H1 (cell line): ENCODE data around the gene RPL3. TPM values are rescaled to one million over a fixed set of nuclear protein-coding genes. Genes with fewer than 3 reads are reported as not detected.
A peak's percentile ranks its signal among the peaks of the same experiment; 100 is the strongest.

ENCODE experiments used
- CTCF ChIA-PET: fragments of 300-600 bp; sonication (Branson Sonifier 250); formaldehyde crosslinking; loops from one replicate; lab custom pipeline; 2021; ENCODE audit not compliant: partially characterized antibody; lab: Charles Lee
- POLR2A ChIA-PET: fragments of 300-600 bp; sonication (Branson Sonifier 250); formaldehyde crosslinking; loops from one replicate; lab custom pipeline; 2021; ENCODE audit warnings: inconsistent platforms; ENCODE audit not compliant: partially characterized antibody; lab: Charles Lee
- DNase-seq, 2 experiments: peaks; one replicate each; pipeline versions ENCODE4 v3.0.0 to v3.0.0-alpha.2; 2010 to 2022; ENCODE audit warnings: low spot score in 2 of 2, low read depth in 1 of 2, mixed read lengths in 1 of 2
- FAIRE-seq: peaks from 2 replicates; lab custom pipeline; 2011; peaks lifted over from hg19 to GRCh38; lab: Jason Lieb, UNC
- H2AFZ ChIP-seq: 2 replicates; pipeline ENCODE4 v1.8.1; 2012; ENCODE audit warnings: low read length, inconsistent platforms
- H2AK5ac ChIP-seq: 2 replicates; pipeline ENCODE4 v1.6.1; 2013; ENCODE audit warnings: low read depth, low read length
- H2BK120ac ChIP-seq: replicated peaks from 2 replicates; pipeline ENCODE3; 2013; ENCODE audit warnings: low read depth, low read length, inconsistent platforms
- H2BK12ac ChIP-seq: 2 replicates; pipeline ENCODE4 v1.6.1; 2013; ENCODE audit warnings: low read depth, low read length
- H2BK15ac ChIP-seq: 2 replicates; pipeline ENCODE4 v1.6.1; 2013; ENCODE audit warnings: low read length
- H2BK20ac ChIP-seq: 2 replicates; pipeline ENCODE4 v1.6.1; 2013; ENCODE audit warnings: low read length
- H2BK5ac ChIP-seq: 2 replicates; pipeline ENCODE4 v1.6.1; 2013; ENCODE audit warnings: low read depth, low read length
- H3K14ac ChIP-seq: 2 replicates; pipeline ENCODE4 v1.6.1; 2013; ENCODE audit warnings: inconsistent platforms; ENCODE audit not compliant: insufficient read length
- H3K18ac ChIP-seq: 2 replicates; pipeline ENCODE4 v1.6.1; 2013; ENCODE audit warnings: low read length; ENCODE audit errors: extremely low read depth
- H3K23ac ChIP-seq: 2 replicates; pipeline ENCODE4 v1.6.1; 2013; ENCODE audit warnings: inconsistent platforms; ENCODE audit not compliant: insufficient read length
- H3K23me2 ChIP-seq: 2 replicates; pipeline ENCODE4 v1.6.1; 2013; ENCODE audit warnings: low read depth, low read length
- H3K27ac ChIP-seq: 2 replicates; pipeline ENCODE4 v1.6.1; 2011; ENCODE audit warnings: low read depth, low read length, inconsistent platforms
- H3K27me3 ChIP-seq, 4 experiments: replicated peaks in 1 of 4; 1 replicate in 1 of 4; 2 replicates in 3 of 4; pipeline versions ENCODE4 v1.6.1 to v1.8.1; 2011 to 2013; ENCODE audit warnings: low read length in 3 of 4, mild to moderate bottlenecking in 3 of 4, inconsistent platforms in 2 of 4, mixed read lengths in 2 of 4, moderate library complexity in 1 of 4; ENCODE audit not compliant: control insufficient read depth in 3 of 4, insufficient read depth in 3 of 4; ENCODE audit errors: extremely low read depth in 1 of 4
- H3K36me3 ChIP-seq, 4 experiments: 2 replicates each; pipeline versions ENCODE4 v1.6.1 to v1.8.1; 2011 to 2013; ENCODE audit warnings: mild to moderate bottlenecking in 4 of 4, low read length in 3 of 4, moderate library complexity in 2 of 4, control low read depth in 1 of 4, inconsistent platforms in 1 of 4; ENCODE audit not compliant: insufficient read depth in 4 of 4, control insufficient read depth in 2 of 4
- H3K4ac ChIP-seq: replicated peaks from 2 replicates; pipeline ENCODE3; 2013; ENCODE audit warnings: low read length, low read depth, mixed read lengths, inconsistent platforms; ENCODE audit not compliant: insufficient read length
- H3K4me1 ChIP-seq, 4 experiments: replicated peaks in 1 of 4; 1 replicate in 1 of 4; 2 replicates in 3 of 4; pipeline versions ENCODE4 v1.6.1 to v1.8.1; 2011 to 2013; ENCODE audit warnings: low read length in 3 of 4, inconsistent platforms in 2 of 4, mixed read lengths in 1 of 4; ENCODE audit not compliant: insufficient read depth in 4 of 4, control insufficient read depth in 3 of 4
- H3K4me2 ChIP-seq, 2 experiments: 2 replicates each; pipeline versions ENCODE4 v1.6.1 to v1.8.1; 2011 to 2013; ENCODE audit warnings: low read depth in 2 of 2, low read length in 2 of 2, control low read depth in 1 of 2, inconsistent platforms in 1 of 2, mild to moderate bottlenecking in 1 of 2; ENCODE audit not compliant: insufficient read depth in 1 of 2
- H3K4me3 ChIP-seq, 4 experiments: fragments of 200-600, 300-600 bp in 1 of 4; sonication (generic), shearing (Covaris generic), sonication (Bioruptor Twin) in 1 of 4; 2 replicates each; pipeline versions ENCODE4 v1.5.1 to v1.8.1; 2011 to 2016; ENCODE audit warnings: low read length in 4 of 4, low read depth in 3 of 4, control low read depth in 2 of 4, inconsistent platforms in 2 of 4, mild to moderate bottlenecking in 2 of 4, mixed read lengths in 1 of 4, moderate library complexity in 1 of 4; ENCODE audit not compliant: insufficient read depth in 2 of 4; ENCODE audit errors: extremely low read depth in 1 of 4
- H3K56ac ChIP-seq: replicated peaks from 2 replicates; pipeline ENCODE3; 2013; ENCODE audit warnings: low read depth, mild to moderate bottlenecking, mixed read lengths, low read length, inconsistent platforms; ENCODE audit not compliant: insufficient read length
- H3K79me1 ChIP-seq: 2 replicates; pipeline ENCODE4 v1.6.1; 2013; ENCODE audit warnings: low read depth, low read length, control low read depth
- H3K79me2 ChIP-seq, 2 experiments: 2 replicates each; pipeline versions ENCODE4 v1.6.1 to v1.8.1; 2012 to 2013; ENCODE audit warnings: low read length in 2 of 2, mild to moderate bottlenecking in 2 of 2, inconsistent platforms in 1 of 2; ENCODE audit not compliant: insufficient read depth in 2 of 2, control insufficient read depth in 1 of 2
- H3K9ac ChIP-seq, 4 experiments: replicated peaks in 1 of 4; 1 replicate in 1 of 4; 2 replicates in 3 of 4; pipeline versions ENCODE4 v1.6.1 to v1.8.1; 2011 to 2013; ENCODE audit warnings: low read depth in 3 of 4, low read length in 3 of 4, control low read depth in 2 of 4, mild to moderate bottlenecking in 2 of 4, moderate library complexity in 2 of 4, inconsistent platforms in 1 of 4; ENCODE audit errors: extremely low read depth in 1 of 4
- H3K9me3 ChIP-seq, 2 experiments: 2 replicates each; pipeline versions ENCODE4 v1.6.1 to v1.8.1; 2012 to 2013; ENCODE audit warnings: mild to moderate bottlenecking in 2 of 2, moderate library complexity in 2 of 2, control low read depth in 1 of 2, inconsistent platforms in 1 of 2, low read depth in 1 of 2, low read length in 1 of 2, mixed read lengths in 1 of 2; ENCODE audit not compliant: insufficient read depth in 2 of 2
- H4K20me1 ChIP-seq, 2 experiments: replicated peaks in 1 of 2; 2 replicates each; pipeline versions ENCODE3 to v1.8.1; 2011 to 2013; ENCODE audit warnings: inconsistent platforms in 2 of 2, low read length in 2 of 2, mild to moderate bottlenecking in 1 of 2; ENCODE audit not compliant: insufficient read depth in 2 of 2, control insufficient read depth in 1 of 2
- H4K5ac ChIP-seq: 2 replicates; pipeline ENCODE4 v1.6.1; 2013; ENCODE audit warnings: low read length, low read depth, mixed read lengths, inconsistent platforms; ENCODE audit not compliant: insufficient read length
- H4K8ac ChIP-seq: 2 replicates; pipeline ENCODE4 v1.8.0; 2013; ENCODE audit warnings: mild to moderate bottlenecking, moderate library complexity, low read length, inconsistent platforms; ENCODE audit not compliant: insufficient read depth; ENCODE audit errors: extremely low read depth
- H4K91ac ChIP-seq: replicated peaks from 2 replicates; pipeline ENCODE3; 2013; ENCODE audit warnings: low read length, mixed read lengths, inconsistent platforms; ENCODE audit not compliant: insufficient read length
- FOSL1 ChIP-seq: IDR thresholded peaks from 2 replicates; pipeline ENCODE4 v1.6.1; 2011; ENCODE audit warnings: mild to moderate bottlenecking, low read depth, low read length, moderate library complexity; ENCODE audit not compliant: insufficient read depth
- KDM1A ChIP-seq: fragments of 200-600, 300-600 bp; sonication (generic); IDR thresholded peaks from 2 replicates; pipeline ENCODE4 v1.7.1; 2016; ENCODE audit warnings: mild to moderate bottlenecking, low read length, borderline replicate concordance
- SIN3A ChIP-seq, 2 experiments: IDR thresholded peaks in 1 of 2; conservative IDR thresholded peaks in 1 of 2; 2 replicates each; pipeline ENCODE4 v1.6.1; 2011 to 2012; ENCODE audit warnings: low read length in 2 of 2, improper control_type of control experiment in 1 of 2, low read depth in 1 of 2, mild to moderate bottlenecking in 1 of 2
- TEAD4 ChIP-seq: IDR thresholded peaks from 2 replicates; pipeline ENCODE4 v1.6.1; 2012; ENCODE audit warnings: low read depth, low read length, inconsistent platforms, mixed read lengths
- YY1 ChIP-seq: IDR thresholded peaks from 2 replicates; pipeline ENCODE4 v1.6.1; 2011; ENCODE audit warnings: low read depth, mild to moderate bottlenecking, low read length
- WGBS, 2 experiments: shearing (Covaris generic) in 1 of 2; methylation state at CpG; one replicate each; pipeline versions ENCODE4 v1.1.6 to v1.1.7; 2013 to 2015; ENCODE audit warnings: low lambda C conversion rate in 2 of 2, mixed read lengths in 2 of 2, inconsistent platforms in 1 of 2, low coverage in 1 of 2, missing lambda C conversion rate in 1 of 2; ENCODE audit not compliant: insufficient replicate concordance in 2 of 2, insufficient coverage in 1 of 2, insufficient read length in 1 of 2; ENCODE audit errors: extremely low coverage in 1 of 2, missing lambda C conversion rate in 1 of 2; 5-methylcytosine and 5-hydroxymethylcytosine counted together
- polyA plus RNA-seq, 7 experiments: library from polyadenylated mRNA; depleted of rRNA in 3 of 7; stranded (reverse) in 5 of 7; unstranded in 2 of 7; fragments of >200 nt in 5 of 7; fragments of 200-250 nt in 2 of 7; gene quantifications; 1 replicate in 5 of 7; 2 replicates in 1 of 7; 4 replicates in 1 of 7; pipeline versions ENCODE4 v1.2.1 to v1.2.3, GENCODE V29; 2011 to 2013; ENCODE audit warnings: missing spikeins in 2 of 7, mixed read lengths in 2 of 7
- total RNA-seq: library from RNA; stranded (reverse); fragmentation: NEBNext Ultra II Directional; extraction: Animal tissue kit (Norgen Biotek cat#: 25700); gene quantifications from 2 replicates; pipeline ENCODE4 v1.2.1, GENCODE V29; 2021

RPL3 gene
- total and polyA plus RNA-seq, 2 of the 8 experiments (the other 6 are each of a cell fraction or from before 2014, with no cell fraction given), result 2,865 to 5,466 TPM

DNA sequence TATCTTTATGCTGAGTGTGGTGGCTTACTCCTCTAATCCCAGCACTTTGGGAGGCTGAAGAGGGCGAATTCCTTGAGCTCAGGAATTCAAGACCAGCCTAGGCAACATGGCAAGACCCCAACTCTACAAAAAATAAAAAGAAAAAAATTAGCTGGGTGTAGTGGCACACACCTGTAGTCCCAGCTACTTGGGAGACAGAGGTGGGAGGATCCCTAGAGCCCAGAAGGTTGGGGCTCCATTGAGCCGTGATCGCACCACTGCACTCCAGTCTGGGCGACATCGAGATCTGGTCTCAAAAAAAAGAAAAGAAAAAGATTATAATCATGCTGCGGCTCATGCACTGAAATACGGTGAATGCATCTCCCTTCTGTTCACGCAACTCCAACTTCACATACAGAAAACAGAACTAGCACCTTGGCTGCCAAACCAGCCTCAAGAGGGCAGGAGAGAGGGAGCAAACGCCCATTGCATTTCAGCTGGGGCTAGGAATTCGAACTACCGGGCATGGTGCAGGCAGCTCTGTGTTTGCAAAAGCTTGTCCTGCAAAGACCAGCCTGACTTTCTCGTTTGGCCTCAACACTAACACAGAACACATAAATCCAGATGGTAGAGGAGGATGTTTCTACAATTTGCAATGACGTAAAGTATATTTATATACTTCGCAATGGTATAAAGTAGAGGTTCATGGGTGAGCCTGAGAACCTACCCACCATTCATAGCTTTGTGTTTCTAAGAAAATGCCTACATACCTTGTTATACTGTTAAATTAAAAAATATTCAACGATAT, 24.0 kb upstream of the RPL3 start:
- Histone ChIP-seq H3K4me1 (peaks cover 2 to 3% (median 3%) of the 10 kb centered on the region in 4 experiments; a peak in 4 of 7 replicates), H2BK120ac (no peak overlapping the region), H3K14ac (no peak overlapping the region), H3K36me3 (no peaks in the 10 kb centered on the region), H3K27ac (no peak overlapping the region), H3K18ac (peak overlapping the region; percentile 56), H3K79me2 (no peaks in the 10 kb centered on the region), H4K8ac (no peak overlapping the region), H3K27me3 (no peaks in the 10 kb centered on the region), H3K56ac (no peak overlapping the region), H4K91ac (no peak overlapping the region), H3K9ac (no peak overlapping the region), H4K5ac (no peak overlapping the region), H2AFZ (peak overlapping the region; percentile 47; the same call in 1 of the 2 replicates), H2BK12ac (no peak overlapping the region), H3K4me3 (peak overlapping the region in 1 of 4 experiments; percentile 3; a peak in 1 of 8 replicates), H2AK5ac (no peak overlapping the region), H3K4ac (no peak overlapping the region), H4K20me1 (peaks cover 0 to 2% of the 10 kb centered on the region in 2 experiments), H3K4me2 (peak overlapping the region in 1 of 2 experiments; percentile 12; a peak in 1 of 4 replicates), H3K9me3 (no peaks in the 10 kb centered on the region), H3K23me2 (no peaks in the 10 kb centered on the region), H2BK15ac (0 out of 2 replicates have a peak overlapping the region, but pooled peaks have one; percentile 23), H3K23ac (no peak overlapping the region), H2BK5ac (no peak overlapping the region), H3K79me1 (no peaks in the 10 kb centered on the region), H2BK20ac (0 out of 2 replicates have a peak overlapping the region, but pooled peaks have one; percentile 1)
- WGBS, 2 experiments, result 40% methylated on average over 15 of the region's 15 CpGs; no CpG with 5 or more reads in 1 of the 2 experiments
- POLR2A ChIA-PET, result interaction anchor here (0.9 to 20.6 kb wide), 5 partner anchors 26 to 181 kb away, joined by 3 to 472 read pairs (median 3); partner anchors contain the start of genes RPL3 and TAB1
- DNase-seq (peak; percentile 34 to 76), FAIRE-seq (peak; percentile 93)
- CTCF ChIA-PET, result interaction anchor here (0.8 to 8.1 kb wide), 37 partner anchors 10 to 256 kb away, joined by 3 to 110 read pairs (median 4); partner anchors contain the start of genes RPL3 and TAB1
- TF ChIP-seq TEAD4 (peak; percentile 64), KDM1A (no peak), SIN3A (conservative IDR thresholded peaks at IDR 0.05 in 1 of 2, IDR thresholded peaks at IDR 0.05 in 1 of 2; ENCODE audit: low read depth in 1 of 2, low read length in 2 of 2) (no peak; a peak in 1 of 4 replicates), YY1 (peak; percentile 49; the same call in 1 of the 2 replicates), FOSL1 (no peak)
